ENCODE measurements around the gene HBG1. TPM values are rescaled to one million over a fixed set of nuclear protein-coding genes. Genes with fewer than 3 reads are reported as not detected.
A peak's percentile ranks its signal among the peaks of the same experiment; 100 is the strongest.
"Not testable (repeated sequence)": the region's sequence is repeated elsewhere in the genome, so short reads cannot be mapped to it uniquely, and the experiment has no call there.

HBG1 gene
- total and polyA plus RNA-seq, 4 experiments from 2014 or later, result not detected

GRCh38 chr11:5252192-5252918, 2.7 kb upstream of the HBG1 start:
- no peak for DNase-seq
- Mint-ChIP-seq H3K4me1 (no peaks in the 10 kb centered on the region), H3K36me3 (no peaks in the 10 kb centered on the region), H3K4me3 (no peak overlapping the region), H3K9me3 (peaks cover 0 to 2% (median 0%) of the 10 kb centered on the region in 8 donors), H3K27me3 (peaks cover 0 to 4% of the 10 kb centered on the region in 2 donors), H3K27ac (peak overlapping the region in 1 of 7 donors; percentile 26)
- Histone ChIP-seq H3K27ac (ENCODE audit: low read depth, low read length) (no peak overlapping the region), H3K36me3 (ENCODE audit: insufficient read depth, low read length) (no peaks in the 10 kb centered on the region), H3K4me1 (ENCODE audit: insufficient read depth, low read length) (no peaks in the 10 kb centered on the region), H3K4me3 (ENCODE audit: low read length in 2 of 2) (no peak overlapping the region), H3K27me3 (ENCODE audit: insufficient read depth, low read length) (no peaks in the 10 kb centered on the region), H3K9me3 (ENCODE audit: control insufficient read depth in 1 of 2, low read length in 2 of 2) (no peaks in the 10 kb centered on the region)
- intact Hi-C loops (cut with micrococcal nuclease), result no loop called here
- ChIA-PET POLR2A (ENCODE audit: partially characterized antibody) (no interaction called here), CTCF (ENCODE audit: partially characterized antibody) (no interaction called here)

- intact Hi-C loops (cut with micrococcal nuclease), result no loop called here
- DNase-seq, result no peak
- ChIA-PET CTCF (ENCODE audit: partially characterized antibody) (no interaction called here), POLR2A (ENCODE audit: partially characterized antibody) (no interaction called here)
- no peak overlapping the region for H3K4me3 ChIP-seq (ENCODE audit: low read length in 2 of 2)
- H3K27ac ChIP-seq (ENCODE audit: low read depth, low read length), result no peak overlapping the region
- peaks cover 0 to 2% (median 0%) of the 10 kb centered on the region in 8 donors for H3K9me3 Mint-ChIP-seq
- no peaks in the 10 kb centered on the region for H3K9me3 ChIP-seq (ENCODE audit: control insufficient read depth in 1 of 2, low read length in 2 of 2)
- no peaks in the 10 kb centered on the region for H3K27me3 ChIP-seq (ENCODE audit: insufficient read depth, low read length)
- H3K27me3 Mint-ChIP-seq, result peaks cover 0 to 4% of the 10 kb centered on the region in 2 donors
- H3K4me1 Mint-ChIP-seq, result no peaks in the 10 kb centered on the region
- H3K27ac Mint-ChIP-seq, result no peak overlapping the region
- H3K4me1 ChIP-seq (ENCODE audit: insufficient read depth, low read length), result no peaks in the 10 kb centered on the region
- no peaks in the 10 kb centered on the region for H3K36me3 ChIP-seq (ENCODE audit: insufficient read depth, low read length)
- no peak overlapping the region for H3K4me3 Mint-ChIP-seq
- H3K36me3 Mint-ChIP-seq, result no peaks in the 10 kb centered on the region
These were observed 2.1 kb upstream of the HBG1 start for GRCh38 chr11:5251746-5252145.

GRCh38 chr11:5250543-5251204, 1.0 kb upstream of the HBG1 start:
- peaks cover 0 to 4% of the 10 kb centered on the region in 2 donors for H3K27me3 Mint-ChIP-seq
- H3K27ac ChIP-seq (ENCODE audit: low read depth, low read length), result no peak overlapping the region
- ChIA-PET POLR2A (ENCODE audit: partially characterized antibody) (no interaction called here), CTCF (ENCODE audit: partially characterized antibody) (no interaction called here)
- peaks cover 0 to 2% (median 0%) of the 10 kb centered on the region in 8 donors for H3K9me3 Mint-ChIP-seq
- H3K27ac Mint-ChIP-seq, result no peak overlapping the region
- intact Hi-C loops (cut with micrococcal nuclease), result no loop called here
- H3K36me3 Mint-ChIP-seq, result no peaks in the 10 kb centered on the region
- H3K4me3 ChIP-seq (ENCODE audit: low read length in 2 of 2), result no peak overlapping the region
- no peaks in the 10 kb centered on the region for H3K9me3 ChIP-seq (ENCODE audit: control insufficient read depth in 1 of 2, low read length in 2 of 2)
- no peaks in the 10 kb centered on the region for H3K4me1 Mint-ChIP-seq
- no peaks in the 10 kb centered on the region for H3K36me3 ChIP-seq (ENCODE audit: insufficient read depth, low read length)
- no peaks in the 10 kb centered on the region for H3K27me3 ChIP-seq (ENCODE audit: insufficient read depth, low read length)
- H3K4me3 Mint-ChIP-seq, result no peak overlapping the region
- no peak for DNase-seq
- H3K4me1 ChIP-seq (ENCODE audit: insufficient read depth, low read length), result no peaks in the 10 kb centered on the region

GRCh38 chr11:5248498-5248897, 1.2 kb downstream of the HBG1 start:
- H3K4me3 ChIP-seq (ENCODE audit: low read length in 2 of 2); H3K27ac Mint-ChIP-seq; H3K27ac ChIP-seq (ENCODE audit: low read depth, low read length); H3K36me3 ChIP-seq (ENCODE audit: insufficient read depth, low read length); H3K9me3 ChIP-seq (ENCODE audit: control insufficient read depth in 1 of 2, low read length in 2 of 2); H3K9me3 Mint-ChIP-seq; H3K4me3 Mint-ChIP-seq; POLR2A ChIA-PET (ENCODE audit: partially characterized antibody); CTCF ChIA-PET (ENCODE audit: partially characterized antibody); intact Hi-C loops (cut with micrococcal nuclease); H3K4me1 Mint-ChIP-seq; H3K27me3 ChIP-seq (ENCODE audit: insufficient read depth, low read length); H3K4me1 ChIP-seq (ENCODE audit: insufficient read depth, low read length); DNase-seq; H3K27me3 Mint-ChIP-seq; H3K36me3 Mint-ChIP-seq: not testable (repeated sequence)

DNA sequence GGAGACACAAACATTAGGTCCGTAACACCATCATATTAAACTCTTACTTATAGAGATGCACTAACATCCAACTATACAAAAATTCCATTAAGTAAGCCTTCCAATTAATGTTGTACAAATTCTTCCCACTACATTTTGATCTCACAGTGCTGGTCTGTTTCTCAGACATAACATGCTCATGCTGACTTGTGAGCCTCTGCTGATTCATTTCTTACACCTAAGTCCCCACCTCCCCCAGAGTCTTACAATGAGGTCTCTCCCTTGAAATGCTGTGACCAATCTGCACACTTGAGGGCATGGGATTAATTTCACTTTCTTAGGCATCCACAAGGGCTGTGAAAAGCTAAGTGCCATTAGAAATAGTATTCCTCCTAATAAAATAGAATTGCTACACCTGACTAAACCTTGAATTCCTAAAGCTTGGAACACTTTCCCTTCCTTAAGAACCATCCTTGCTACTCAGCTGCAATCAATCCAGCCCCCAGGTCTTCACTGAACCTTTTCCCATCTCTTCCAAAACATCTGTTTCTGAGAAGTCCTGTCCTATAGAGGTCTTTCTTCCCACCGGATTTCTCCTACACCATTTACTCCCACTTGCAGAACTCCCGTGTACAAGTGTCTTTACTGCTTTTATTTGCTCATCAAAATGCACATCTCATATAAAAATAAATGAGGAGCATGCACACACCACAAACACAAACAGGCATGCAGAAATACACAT, 2.0 kb downstream of the HBG1 start:
- Mint-ChIP-seq H3K36me3 (no peaks in the 10 kb centered on the region), H3K9me3 (peaks cover 0 to 2% (median 0%) of the 10 kb centered on the region in 8 donors), H3K27me3 (peaks cover 0 to under 1% of the 10 kb centered on the region in 2 donors), H3K4me1 (no peaks in the 10 kb centered on the region), H3K4me3 (no peak overlapping the region), H3K27ac (no peak overlapping the region)
- intact Hi-C loops (cut with micrococcal nuclease), result no loop called here
- Histone ChIP-seq H3K4me3 (ENCODE audit: low read length in 2 of 2) (no peak overlapping the region), H3K36me3 (ENCODE audit: insufficient read depth, low read length) (no peaks in the 10 kb centered on the region), H3K27me3 (ENCODE audit: insufficient read depth, low read length) (no peaks in the 10 kb centered on the region), H3K4me1 (ENCODE audit: insufficient read depth, low read length) (no peaks in the 10 kb centered on the region), H3K9me3 (ENCODE audit: control insufficient read depth in 1 of 2, low read length in 2 of 2) (no peaks in the 10 kb centered on the region), H3K27ac (ENCODE audit: low read depth, low read length) (no peak overlapping the region)
- DNase-seq, result no peak
- ChIA-PET CTCF (ENCODE audit: partially characterized antibody) (no interaction called here), POLR2A (ENCODE audit: partially characterized antibody) (no interaction called here)

DNA sequence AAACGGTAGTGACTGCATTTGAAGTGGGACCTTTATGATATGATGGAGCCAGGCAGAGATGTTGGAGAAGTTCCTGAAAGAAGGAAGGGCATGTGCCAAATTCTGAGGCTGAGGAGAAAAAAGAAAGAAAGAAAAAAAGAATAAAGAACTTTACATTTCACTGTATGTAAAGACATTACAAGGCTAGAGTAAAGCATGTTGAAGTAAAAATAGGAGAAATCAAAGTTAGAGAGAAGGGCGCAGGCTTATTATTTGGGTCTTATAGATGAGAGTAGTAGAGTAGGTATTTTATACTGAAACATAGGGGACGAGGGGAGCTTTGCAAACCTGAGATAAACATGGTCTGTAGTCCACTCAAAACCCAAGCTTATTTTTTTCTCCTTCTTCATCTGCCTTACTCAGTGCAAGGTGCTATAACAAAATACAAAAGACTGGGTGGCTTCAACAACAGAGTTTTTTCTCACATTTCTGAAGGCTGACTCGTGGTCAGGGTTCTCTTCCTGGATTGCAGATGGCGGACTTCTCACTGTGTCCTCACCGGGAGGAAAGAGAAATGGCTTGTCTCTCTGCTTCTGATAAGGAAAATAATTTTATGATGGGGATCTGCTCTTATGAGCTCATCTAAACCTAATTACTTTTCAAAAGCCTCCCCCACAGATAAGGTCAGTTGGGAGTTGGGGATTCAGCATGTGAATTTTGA, 2.7 kb downstream of the HBG1 start:
- intact Hi-C loops (cut with micrococcal nuclease), result no loop called here
- Histone ChIP-seq H3K27ac (ENCODE audit: low read depth, low read length) (no peak overlapping the region), H3K27me3 (ENCODE audit: insufficient read depth, low read length) (no peaks in the 10 kb centered on the region), H3K4me1 (ENCODE audit: insufficient read depth, low read length) (no peaks in the 10 kb centered on the region), H3K9me3 (ENCODE audit: control insufficient read depth in 1 of 2, low read length in 2 of 2) (no peaks in the 10 kb centered on the region), H3K36me3 (ENCODE audit: insufficient read depth, low read length) (no peaks in the 10 kb centered on the region), H3K4me3 (ENCODE audit: low read length in 2 of 2) (no peak overlapping the region)
- Mint-ChIP-seq H3K27ac (no peak overlapping the region), H3K36me3 (no peaks in the 10 kb centered on the region), H3K27me3 (peaks cover 0 to 2% of the 10 kb centered on the region in 2 donors), H3K9me3 (peaks cover 0 to 2% (median 0%) of the 10 kb centered on the region in 8 donors), H3K4me1 (no peaks in the 10 kb centered on the region), H3K4me3 (no peak overlapping the region)
- no peak for DNase-seq
- POLR2A ChIA-PET (ENCODE audit: partially characterized antibody), result no interaction called here
- CTCF ChIA-PET (ENCODE audit: partially characterized antibody), result no interaction called here

GRCh38 chr11:5245155-5245554, 4.5 kb downstream of the HBG1 start:
- Mint-ChIP-seq H3K4me1 (no peaks in the 10 kb centered on the region), H3K36me3 (no peaks in the 10 kb centered on the region), H3K27ac (no peak overlapping the region), H3K9me3 (peaks cover 0 to 2% (median 0%) of the 10 kb centered on the region in 8 donors), H3K27me3 (peaks cover 0 to 2% of the 10 kb centered on the region in 2 donors), H3K4me3 (no peak overlapping the region)
- Histone ChIP-seq H3K4me3 (ENCODE audit: low read length in 2 of 2) (no peak overlapping the region), H3K9me3 (ENCODE audit: control insufficient read depth in 1 of 2, low read length in 2 of 2) (no peaks in the 10 kb centered on the region), H3K27me3 (ENCODE audit: insufficient read depth, low read length) (no peaks in the 10 kb centered on the region), H3K36me3 (ENCODE audit: insufficient read depth, low read length) (no peaks in the 10 kb centered on the region), H3K27ac (ENCODE audit: low read depth, low read length) (no peak overlapping the region), H3K4me1 (ENCODE audit: insufficient read depth, low read length) (no peaks in the 10 kb centered on the region)
- intact Hi-C loops (cut with micrococcal nuclease), result no loop called here
- ChIA-PET CTCF (ENCODE audit: partially characterized antibody) (no interaction called here), POLR2A (ENCODE audit: partially characterized antibody) (no interaction called here)
- DNase-seq, result no peak
